Measurements from ENCODE around the gene LGALS7.
"Not testable (repeated sequence)": the region's sequence is repeated elsewhere in the genome, so short reads cannot be mapped to it uniquely, and the experiment has no call there.

The LGALS7 gene

DNA sequence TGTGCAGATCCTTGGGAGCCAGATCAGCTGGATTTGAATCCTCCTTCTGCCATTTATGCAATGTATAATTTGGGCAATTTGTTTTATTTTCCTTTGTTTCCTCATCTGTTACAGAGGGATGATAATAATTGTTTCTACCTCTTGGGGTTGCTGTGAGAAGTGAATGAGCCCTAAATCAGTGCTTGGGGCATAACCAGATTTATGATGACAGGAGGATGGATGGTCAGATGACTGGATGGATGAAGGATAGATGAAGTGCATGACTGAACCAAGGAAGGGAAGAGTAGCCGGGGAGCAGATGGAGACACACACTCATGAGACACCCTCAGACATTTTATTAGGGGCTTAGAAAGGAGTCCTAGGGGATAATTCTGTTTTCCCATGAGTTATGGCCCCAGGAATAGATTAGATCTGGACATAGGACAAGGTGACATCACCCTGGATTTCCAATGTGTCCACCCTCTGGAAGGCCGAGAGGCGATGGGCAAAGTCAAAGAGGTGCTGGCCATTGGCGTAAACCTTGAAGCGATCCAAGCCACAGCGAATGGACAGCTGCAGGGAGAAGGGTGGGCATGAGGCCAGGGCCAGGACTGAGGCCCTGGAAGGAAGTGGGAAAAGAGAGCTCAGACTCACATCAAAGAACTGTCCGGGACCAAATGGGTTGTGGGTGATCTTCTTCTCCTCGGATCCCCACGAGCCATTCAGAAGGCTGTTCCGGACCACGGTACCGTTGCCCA lies 28.2 kb upstream of the LGALS7 start:
- no peak for TF ChIP-seq CTCF (IDR thresholded peaks at IDR 0.05; ENCODE audit: insufficient read depth, low read length, poor library complexity, severe bottlenecking)
- H3K36me3 ChIP-seq (ENCODE audit: control insufficient read depth, insufficient read depth, low read length) = no peaks in the 10 kb centered on the region
- no peak for DNase-seq (ENCODE audit: extremely low read depth, insufficient read length)
- no peak overlapping the region for H3K4me3 ChIP-seq (replicated peaks; ENCODE audit: low read depth, low read length)
- H3K27me3 ChIP-seq (replicated peaks; ENCODE audit: control insufficient read depth, insufficient read depth, low read length) = no peaks in the 10 kb centered on the region

DNA sequence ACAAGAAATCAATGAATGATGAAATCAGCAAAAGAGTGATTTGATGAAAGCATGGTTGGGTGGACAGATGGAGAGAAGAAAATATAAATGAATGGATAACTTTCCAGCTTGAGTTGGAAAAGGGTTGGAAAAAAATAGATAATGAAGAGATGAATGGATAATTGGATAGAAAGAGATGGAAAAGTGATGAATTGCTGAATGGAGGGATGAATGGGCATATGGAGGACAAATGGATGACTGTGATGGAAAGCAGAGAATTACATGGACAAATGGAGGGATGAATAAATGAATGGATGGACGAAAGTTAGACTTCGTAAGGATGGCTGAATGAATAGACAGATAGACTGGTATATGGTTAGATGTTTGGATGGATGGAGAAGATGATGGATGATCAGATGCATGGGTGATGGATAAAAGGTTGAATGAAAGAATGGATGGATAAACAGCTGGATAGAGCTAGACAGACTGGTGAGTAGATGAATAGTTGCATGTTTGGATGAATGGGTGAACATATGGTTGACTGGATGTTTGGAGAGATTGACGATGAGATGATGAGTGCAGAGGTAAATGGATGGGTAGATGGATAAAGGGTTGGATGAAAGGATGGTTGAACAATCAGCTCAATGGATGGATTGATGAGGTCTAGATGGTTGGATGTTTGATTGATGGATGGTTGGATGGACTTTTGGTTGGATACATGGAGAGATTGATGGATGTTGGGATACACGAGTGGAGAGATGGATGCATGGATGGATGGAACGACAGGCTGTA lies 27.4 kb upstream of the LGALS7 start:
- Histone ChIP-seq H3K27me3 (replicated peaks; ENCODE audit: control insufficient read depth, insufficient read depth, low read length) (no peaks in the 10 kb centered on the region), H3K36me3 (ENCODE audit: control insufficient read depth, insufficient read depth, low read length) (no peaks in the 10 kb centered on the region), H3K4me3 (replicated peaks; ENCODE audit: low read depth, low read length) (no peak overlapping the region)
- no peak for TF ChIP-seq CTCF (IDR thresholded peaks at IDR 0.05; ENCODE audit: insufficient read depth, low read length, poor library complexity, severe bottlenecking)
- DNase-seq (ENCODE audit: extremely low read depth, insufficient read length) = no peak

GRCh38 chr19:38799104-38799503 lies 25.8 kb upstream of the LGALS7 start:
- Histone ChIP-seq H3K4me3 (replicated peaks; ENCODE audit: low read depth, low read length) (no peak overlapping the region), H3K36me3 (ENCODE audit: control insufficient read depth, insufficient read depth, low read length) (no peaks in the 10 kb centered on the region), H3K27me3 (replicated peaks; ENCODE audit: control insufficient read depth, insufficient read depth, low read length) (no peaks in the 10 kb centered on the region)
- no peak for DNase-seq (ENCODE audit: extremely low read depth, insufficient read length)
- no peak for TF ChIP-seq CTCF (IDR thresholded peaks at IDR 0.05; ENCODE audit: insufficient read depth, low read length, poor library complexity, severe bottlenecking)

GRCh38 chr19:38797781-38798180 lies 24.5 kb upstream of the LGALS7 start:
- not testable (repeated sequence) for H3K4me3 ChIP-seq (replicated peaks; ENCODE audit: low read depth, low read length); H3K27me3 ChIP-seq (replicated peaks; ENCODE audit: control insufficient read depth, insufficient read depth, low read length); DNase-seq (ENCODE audit: extremely low read depth, insufficient read length); H3K36me3 ChIP-seq (ENCODE audit: control insufficient read depth, insufficient read depth, low read length)

GRCh38 chr19:38796154-38796553 lies 22.8 kb upstream of the LGALS7 start:
- Histone ChIP-seq H3K4me3 (replicated peaks; ENCODE audit: low read depth, low read length) (no peak overlapping the region), H3K36me3 (ENCODE audit: control insufficient read depth, insufficient read depth, low read length) (no peaks in the 10 kb centered on the region), H3K27me3 (replicated peaks; ENCODE audit: control insufficient read depth, insufficient read depth, low read length) (no peaks in the 10 kb centered on the region)
- DNase-seq (ENCODE audit: extremely low read depth, insufficient read length) = no peak
- no peak for TF ChIP-seq CTCF (IDR thresholded peaks at IDR 0.05; ENCODE audit: insufficient read depth, low read length, poor library complexity, severe bottlenecking)

- TF ChIP-seq CTCF (IDR thresholded peaks at IDR 0.05; ENCODE audit: insufficient read depth, low read length, poor library complexity, severe bottlenecking) = no peak
- Histone ChIP-seq H3K27me3 (replicated peaks; ENCODE audit: control insufficient read depth, insufficient read depth, low read length) (no peaks in the 10 kb centered on the region), H3K36me3 (ENCODE audit: control insufficient read depth, insufficient read depth, low read length) (no peaks in the 10 kb centered on the region), H3K4me3 (replicated peaks; ENCODE audit: low read depth, low read length) (no peak overlapping the region)
- DNase-seq (ENCODE audit: extremely low read depth, insufficient read length) = no peak
Observed at GRCh38 chr19:38795549-38795948, 22.2 kb upstream of the LGALS7 start.

All from GM06990 (cell line).